ENCODE results near the gene EPHA8. TPM values are rescaled to one million over a fixed set of nuclear protein-coding genes. Genes with fewer than 3 reads are reported as not detected.

EPHA8 gene
- total and polyA plus RNA-seq, 2 donors (not counting 1 experiment from before 2014, with no cell fraction given): not detected

DNA sequence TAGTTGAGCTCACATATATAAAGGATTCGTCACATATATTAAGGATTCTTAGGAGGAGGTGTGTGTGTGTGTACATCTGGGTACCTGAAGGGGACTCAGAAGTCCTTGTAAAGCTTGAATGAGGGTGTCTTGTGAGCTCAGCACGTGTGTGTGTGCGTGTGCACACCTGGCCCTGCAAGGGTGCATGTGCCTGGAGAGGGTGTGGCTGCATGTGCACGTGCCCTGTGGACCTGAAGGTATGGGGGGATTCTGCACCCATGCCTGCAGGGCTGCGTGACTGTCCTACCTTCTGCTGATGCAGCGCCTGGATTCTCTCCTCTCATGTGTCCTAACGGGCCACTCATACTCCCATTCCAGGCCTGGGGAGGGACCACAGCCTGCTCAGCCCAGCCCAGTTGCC lies 24.0 kb downstream of the EPHA8 start:
- Histone ChIP-seq H2AFZ (ENCODE audit: insufficient read depth, low read depth, low read length, poor library complexity, severe bottlenecking) (no peak overlapping the region), H3K4me2 (replicated peaks; ENCODE audit: low read depth, low read length, poor library complexity, severe bottlenecking) (no peak overlapping the region), H3K27me3 (replicated peaks in 1 of 4; ENCODE audit: control extremely low read depth in 1 of 4, control insufficient read depth in 3 of 4, insufficient read depth in 4 of 4, low read length in 3 of 4) (peaks cover 0 to 3% (median 0%) of the 10 kb centered on the region in 4 experiments), H3K9ac (ENCODE audit: low read length) (no peak overlapping the region), H3K36me3 (replicated peaks in 1 of 2; ENCODE audit: control extremely low read depth in 1 of 2, control insufficient read depth in 1 of 2, extremely low read depth in 1 of 2, insufficient read depth in 2 of 2, low read length in 1 of 2) (no peaks in the 10 kb centered on the region), H3K4me3 (ENCODE audit: control extremely low read depth in 1 of 5, extremely low read depth in 1 of 5, insufficient read depth in 1 of 5, low read depth in 2 of 5, low read length in 4 of 5) (no peak overlapping the region), H3K4me1 (ENCODE audit: control insufficient read depth in 2 of 2, insufficient read depth in 2 of 2, low read length in 2 of 2) (no peaks in the 10 kb centered on the region), H4K20me1 (ENCODE audit: control insufficient read depth, insufficient read depth, low read length, poor library complexity, severe bottlenecking) (no peaks in the 10 kb centered on the region), H3K9me3 (ENCODE audit: control extremely low read depth in 1 of 3, control insufficient read depth in 2 of 3, insufficient read depth in 1 of 3, low read length in 2 of 3) (no peaks in the 10 kb centered on the region), H3K79me2 (ENCODE audit: control insufficient read depth, insufficient read depth, low read length) (no peaks in the 10 kb centered on the region), H3K27ac (ENCODE audit: low read length in 2 of 2) (no peak overlapping the region)
- DNase-seq: no peak
- peaks cover 15% of the 10 kb centered on the region for H3K27me3 Mint-ChIP-seq
- TF ChIP-seq, protein P1, sequence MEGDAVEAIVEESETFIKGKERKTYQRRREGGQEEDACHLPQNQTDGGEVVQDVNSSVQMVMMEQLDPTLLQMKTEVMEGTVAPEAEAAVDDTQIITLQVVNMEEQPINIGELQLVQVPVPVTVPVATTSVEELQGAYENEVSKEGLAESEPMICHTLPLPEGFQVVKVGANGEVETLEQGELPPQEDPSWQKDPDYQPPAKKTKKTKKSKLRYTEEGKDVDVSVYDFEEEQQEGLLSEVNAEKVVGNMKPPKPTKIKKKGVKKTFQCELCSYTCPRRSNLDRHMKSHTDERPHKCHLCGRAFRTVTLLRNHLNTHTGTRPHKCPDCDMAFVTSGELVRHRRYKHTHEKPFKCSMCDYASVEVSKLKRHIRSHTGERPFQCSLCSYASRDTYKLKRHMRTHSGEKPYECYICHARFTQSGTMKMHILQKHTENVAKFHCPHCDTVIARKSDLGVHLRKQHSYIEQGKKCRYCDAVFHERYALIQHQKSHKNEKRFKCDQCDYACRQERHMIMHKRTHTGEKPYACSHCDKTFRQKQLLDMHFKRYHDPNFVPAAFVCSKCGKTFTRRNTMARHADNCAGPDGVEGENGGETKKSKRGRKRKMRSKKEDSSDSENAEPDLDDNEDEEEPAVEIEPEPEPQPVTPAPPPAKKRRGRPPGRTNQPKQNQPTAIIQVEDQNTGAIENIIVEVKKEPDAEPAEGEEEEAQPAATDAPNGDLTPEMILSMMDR (IDR thresholded peaks at IDR 0.05): no peak
- no peak for TF ChIP-seq EZH2 (IDR thresholded peaks at IDR 0.05; ENCODE audit: borderline replicate concordance, insufficient read depth, low read depth, low read length, poor library complexity, severe bottlenecking)
- ATAC-seq (ENCODE audit: low read depth): no peak
- no peak overlapping the region for H3K4me3 Mint-ChIP-seq
- ChIA-PET POLR2A (no interaction called here), CTCF (no interaction called here)
- H3K9me3 Mint-ChIP-seq (ENCODE audit: insufficient read depth): no peaks in the 10 kb centered on the region
- H3K4me1 Mint-ChIP-seq: no peaks in the 10 kb centered on the region
- no peak overlapping the region for H3K27ac Mint-ChIP-seq
- 89% methylated on average over 3 of the region's 7 CpGs for WGBS (ENCODE audit: insufficient coverage)
- intact Hi-C loops (cut with micrococcal nuclease): no loop called here

DNA sequence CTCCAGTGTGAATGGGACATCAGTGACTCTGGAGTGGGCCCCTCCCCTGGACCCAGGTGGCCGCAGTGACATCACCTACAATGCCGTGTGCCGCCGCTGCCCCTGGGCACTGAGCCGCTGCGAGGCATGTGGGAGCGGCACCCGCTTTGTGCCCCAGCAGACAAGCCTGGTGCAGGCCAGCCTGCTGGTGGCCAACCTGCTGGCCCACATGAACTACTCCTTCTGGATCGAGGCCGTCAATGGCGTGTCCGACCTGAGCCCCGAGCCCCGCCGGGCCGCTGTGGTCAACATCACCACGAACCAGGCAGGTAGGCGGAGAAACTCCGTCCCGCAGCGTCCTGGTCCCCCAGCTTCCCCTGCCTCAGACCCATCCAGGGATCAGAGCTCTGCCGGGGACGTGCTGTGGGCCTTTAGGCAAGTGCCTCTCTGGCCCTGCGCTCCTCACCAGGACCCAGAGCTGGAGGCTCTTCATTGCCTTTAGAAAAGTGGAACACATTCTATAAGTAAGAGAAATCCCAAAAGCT lies 25.7 kb downstream of the EPHA8 start:
- 89% methylated on average over 18 of the region's 24 CpGs for WGBS (ENCODE audit: insufficient coverage)

More for the DNA sequence above, 25.7 kb downstream of the EPHA8 start:
- Histone ChIP-seq H3K9ac (ENCODE audit: low read length) (no peak overlapping the region), H4K20me1 (ENCODE audit: control insufficient read depth, insufficient read depth, low read length, poor library complexity, severe bottlenecking) (no peaks in the 10 kb centered on the region), H3K4me1 (ENCODE audit: control insufficient read depth in 2 of 2, insufficient read depth in 2 of 2, low read length in 2 of 2) (no peaks in the 10 kb centered on the region), H3K79me2 (ENCODE audit: control insufficient read depth, insufficient read depth, low read length) (no peaks in the 10 kb centered on the region), H3K4me3 (ENCODE audit: control extremely low read depth in 1 of 5, extremely low read depth in 1 of 5, insufficient read depth in 1 of 5, low read depth in 2 of 5, low read length in 4 of 5) (no peak overlapping the region), H3K9me3 (ENCODE audit: control extremely low read depth in 1 of 3, control insufficient read depth in 2 of 3, insufficient read depth in 1 of 3, low read length in 2 of 3) (no peaks in the 10 kb centered on the region), H3K36me3 (replicated peaks in 1 of 2; ENCODE audit: control extremely low read depth in 1 of 2, control insufficient read depth in 1 of 2, extremely low read depth in 1 of 2, insufficient read depth in 2 of 2, low read length in 1 of 2) (no peaks in the 10 kb centered on the region), H2AFZ (ENCODE audit: insufficient read depth, low read depth, low read length, poor library complexity, severe bottlenecking) (no peak overlapping the region), H3K4me2 (replicated peaks; ENCODE audit: low read depth, low read length, poor library complexity, severe bottlenecking) (no peak overlapping the region), H3K27ac (ENCODE audit: low read length in 2 of 2) (no peak overlapping the region), H3K27me3 (replicated peaks in 1 of 4; ENCODE audit: control extremely low read depth in 1 of 4, control insufficient read depth in 3 of 4, insufficient read depth in 4 of 4, low read length in 3 of 4) (peaks cover 0 to 8% (median 0%) of the 10 kb centered on the region in 4 experiments)
- intact Hi-C loops (cut with micrococcal nuclease): no loop called here
- H3K4me1 Mint-ChIP-seq: no peaks in the 10 kb centered on the region
- TF ChIP-seq, protein P1 (IDR thresholded peaks at IDR 0.05): no peak
- no peak for TF ChIP-seq EZH2 (IDR thresholded peaks at IDR 0.05; ENCODE audit: borderline replicate concordance, insufficient read depth, low read depth, low read length, poor library complexity, severe bottlenecking)
- DNase-seq (no peak), ATAC-seq (ENCODE audit: low read depth) (no peak)
- H3K9me3 Mint-ChIP-seq (ENCODE audit: insufficient read depth): no peaks in the 10 kb centered on the region
- peaks cover 17% of the 10 kb centered on the region for H3K27me3 Mint-ChIP-seq
- no peak overlapping the region for H3K27ac Mint-ChIP-seq
- no peak overlapping the region for H3K4me3 Mint-ChIP-seq
- ChIA-PET POLR2A (no interaction called here), CTCF (no interaction called here)
